Measurements from ENCODE around the gene NUTM2F. TPM values are rescaled to one million over a fixed set of nuclear protein-coding genes. Genes with fewer than 3 reads are reported as not detected.
A peak's percentile ranks its signal among the peaks of the same experiment; 100 is the strongest.

Gene NUTM2F
- total and polyA plus RNA-seq, 9 of the 15 experiments (the other 6 are each of a cell fraction or from before 2014, with no cell fraction given) = 0.04 TPM; not detected in 8

DNA sequence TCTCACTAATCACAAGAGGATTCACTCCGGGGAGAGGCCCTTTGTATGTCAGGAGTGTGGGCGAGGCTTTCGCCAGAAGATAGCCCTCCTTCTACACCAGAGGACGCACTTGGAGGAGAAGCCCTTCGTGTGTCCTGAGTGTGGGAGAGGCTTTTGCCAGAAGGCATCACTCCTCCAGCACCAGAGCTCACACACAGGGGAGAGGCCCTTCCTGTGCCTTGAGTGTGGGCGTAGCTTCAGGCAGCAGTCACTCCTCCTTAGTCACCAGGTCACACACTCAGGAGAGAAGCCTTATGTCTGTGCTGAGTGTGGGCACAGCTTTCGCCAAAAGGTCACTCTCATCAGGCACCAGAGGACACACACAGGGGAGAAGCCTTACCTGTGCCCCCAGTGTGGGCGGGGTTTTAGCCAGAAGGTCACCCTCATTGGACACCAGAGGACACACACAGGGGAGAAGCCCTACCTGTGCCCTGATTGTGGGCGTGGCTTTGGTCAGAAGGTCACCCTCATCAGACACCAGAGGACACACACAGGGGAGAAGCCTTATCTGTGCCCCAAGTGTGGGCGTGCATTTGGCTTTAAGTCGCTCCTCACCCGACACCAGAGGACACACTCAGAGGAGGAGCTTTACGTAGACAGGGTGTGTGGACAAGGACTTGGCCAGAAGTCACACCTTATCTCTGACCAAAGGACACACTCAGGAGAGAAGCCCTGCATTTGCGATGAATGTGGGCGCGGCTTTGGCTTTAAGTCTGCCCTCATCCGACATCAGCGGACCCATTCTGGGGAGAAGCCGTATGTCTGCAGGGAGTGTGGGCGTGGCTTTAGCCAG is 27.8 kb downstream of the NUTM2F start (continued):
- TF ChIP-seq PPARD (CRISPR knock-in tag; IDR thresholded peaks at IDR 0.05) (no peak), GABPB2 (CRISPR knock-in tag; conservative IDR thresholded peaks at IDR 0.05) (no peak), ARID1B (IDR thresholded peaks at IDR 0.05) (0 out of 2 replicates have a peak, but pooled peaks have one; percentile 35), ESRRA (IDR thresholded peaks at IDR 0.05; ENCODE audit: borderline replicate concordance, low read depth) (peak; percentile 96), CREM (IDR thresholded peaks at IDR 0.05; ENCODE audit: low read depth) (peak; percentile 72), BCOR (IDR thresholded peaks at IDR 0.05) (no peak), SMARCA4 (IDR thresholded peaks at IDR 0.05) (0 out of 2 replicates have a peak, but pooled peaks have one; percentile 41), KDM4B (IDR thresholded peaks at IDR 0.05; ENCODE audit: borderline replicate concordance in 2 of 2, low read depth in 1 of 2) (peak in 1 of 2 experiments; percentile 75; a peak in 1 of 4 replicates), CREB1 (IDR thresholded peaks at IDR 0.05) (peak; percentile 31; the same call in 1 of the 2 replicates), CREB1 (CRISPR knock-in tag; IDR thresholded peaks at IDR 0.05) (peak; percentile 50; the same call in 1 of the 2 replicates), BACH1 (tag; IDR thresholded peaks at IDR 0.05) (0 out of 2 replicates have a peak, but pooled peaks have one; percentile 44), RB1 (IDR thresholded peaks at IDR 0.05; ENCODE audit: low read depth) (no peak), CBX8 (IDR thresholded peaks at IDR 0.05; ENCODE audit: borderline replicate concordance, extremely low read depth, low read depth, low read length, poor library complexity, severe bottlenecking) (no peak), MECOM (CRISPR knock-in tag; IDR thresholded peaks at IDR 0.05) (peak; percentile 80), JUNB (CRISPR knock-in tag; conservative IDR thresholded peaks at IDR 0.05) (no peak), SMAD4 (CRISPR knock-in tag; conservative IDR thresholded peaks at IDR 0.05) (peak; percentile 24; the same call in 1 of the 2 replicates), EP400 (IDR thresholded peaks at IDR 0.05) (no peak), FOSL1 (tag; conservative IDR thresholded peaks at IDR 0.05) (peak; percentile 61), ZNF76 (CRISPR knock-in tag; IDR thresholded peaks at IDR 0.05; ENCODE audit: borderline replicate concordance) (no peak), ATF1 (CRISPR knock-in tag; IDR thresholded peaks at IDR 0.05) (no peak), ATF1 (tag; IDR thresholded peaks at IDR 0.05) (peak; percentile 81), ZNF75A (CRISPR knock-in tag; IDR thresholded peaks at IDR 0.05) (peak; percentile 84), NCOA6 (IDR thresholded peaks at IDR 0.05) (no peak), DPF2 (IDR thresholded peaks at IDR 0.05) (peak; percentile 55)
- TF ChIP-seq, protein P1, sequence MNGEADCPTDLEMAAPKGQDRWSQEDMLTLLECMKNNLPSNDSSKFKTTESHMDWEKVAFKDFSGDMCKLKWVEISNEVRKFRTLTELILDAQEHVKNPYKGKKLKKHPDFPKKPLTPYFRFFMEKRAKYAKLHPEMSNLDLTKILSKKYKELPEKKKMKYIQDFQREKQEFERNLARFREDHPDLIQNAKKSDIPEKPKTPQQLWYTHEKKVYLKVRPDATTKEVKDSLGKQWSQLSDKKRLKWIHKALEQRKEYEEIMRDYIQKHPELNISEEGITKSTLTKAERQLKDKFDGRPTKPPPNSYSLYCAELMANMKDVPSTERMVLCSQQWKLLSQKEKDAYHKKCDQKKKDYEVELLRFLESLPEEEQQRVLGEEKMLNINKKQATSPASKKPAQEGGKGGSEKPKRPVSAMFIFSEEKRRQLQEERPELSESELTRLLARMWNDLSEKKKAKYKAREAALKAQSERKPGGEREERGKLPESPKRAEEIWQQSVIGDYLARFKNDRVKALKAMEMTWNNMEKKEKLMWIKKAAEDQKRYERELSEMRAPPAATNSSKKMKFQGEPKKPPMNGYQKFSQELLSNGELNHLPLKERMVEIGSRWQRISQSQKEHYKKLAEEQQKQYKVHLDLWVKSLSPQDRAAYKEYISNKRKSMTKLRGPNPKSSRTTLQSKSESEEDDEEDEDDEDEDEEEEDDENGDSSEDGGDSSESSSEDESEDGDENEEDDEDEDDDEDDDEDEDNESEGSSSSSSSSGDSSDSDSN (IDR thresholded peaks at IDR 0.05; ENCODE audit: borderline replicate concordance in 1 of 2, low read depth in 2 of 2, low read length in 2 of 2) = peak in 1 of 2 experiments; percentile 32; a peak in 1 of 4 replicates
- TF ChIP-seq, protein P2, sequence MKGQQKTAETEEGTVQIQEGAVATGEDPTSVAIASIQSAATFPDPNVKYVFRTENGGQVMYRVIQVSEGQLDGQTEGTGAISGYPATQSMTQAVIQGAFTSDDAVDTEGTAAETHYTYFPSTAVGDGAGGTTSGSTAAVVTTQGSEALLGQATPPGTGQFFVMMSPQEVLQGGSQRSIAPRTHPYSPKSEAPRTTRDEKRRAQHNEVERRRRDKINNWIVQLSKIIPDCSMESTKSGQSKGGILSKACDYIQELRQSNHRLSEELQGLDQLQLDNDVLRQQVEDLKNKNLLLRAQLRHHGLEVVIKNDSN (CRISPR knock-in tag; IDR thresholded peaks at IDR 0.05) = peak; percentile 31; the same call in 1 of the 2 replicates
- TF ChIP-seq, protein P3, sequence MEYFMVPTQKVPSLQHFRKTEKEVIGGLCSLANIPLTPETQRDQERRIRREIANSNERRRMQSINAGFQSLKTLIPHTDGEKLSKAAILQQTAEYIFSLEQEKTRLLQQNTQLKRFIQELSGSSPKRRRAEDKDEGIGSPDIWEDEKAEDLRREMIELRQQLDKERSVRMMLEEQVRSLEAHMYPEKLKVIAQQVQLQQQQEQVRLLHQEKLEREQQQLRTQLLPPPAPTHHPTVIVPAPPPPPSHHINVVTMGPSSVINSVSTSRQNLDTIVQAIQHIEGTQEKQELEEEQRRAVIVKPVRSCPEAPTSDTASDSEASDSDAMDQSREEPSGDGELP (CRISPR knock-in tag; IDR thresholded peaks at IDR 0.05; ENCODE audit: borderline replicate concordance) = peak; percentile 48; the same call in 1 of the 2 replicates
